Peyer's patch (tissue), 4 donors: ENCODE data around the gene TFF2. TPM values are rescaled to one million over a fixed set of nuclear protein-coding genes. Genes with fewer than 3 reads are reported as not detected.

ENCODE experiments used
- DNase-seq, 3 donors: peaks; one replicate each; pipeline ENCODE4 v3.0.0-alpha.2; 2017 to 2019
- H3K27ac ChIP-seq, 4 donors: fragments of 200-600 bp; sonication (generic); one replicate each; pipeline ENCODE4 v1.5.1; 2016 to 2019
- H3K27me3 ChIP-seq, 2 donors: fragments of 200-600 bp; sonication (generic); one replicate each; pipeline ENCODE4 v1.5.1; 2019
- H3K36me3 ChIP-seq, 3 donors: fragments of 200-600 bp; sonication (generic); one replicate each; pipeline ENCODE4 v1.5.1; 2016 to 2019
- H3K4me1 ChIP-seq, 4 donors: fragments of 200-600 bp; sonication (generic); one replicate each; pipeline ENCODE4 v1.5.1; 2016 to 2019
- H3K4me3 ChIP-seq, 4 donors: fragments of 200-600 bp; sonication (generic); 1 replicate in 3 of 4; 2 replicates in 1 of 4; pipeline ENCODE4 v1.5.1; 2016 to 2019; ENCODE audit warnings: mild to moderate bottlenecking in 1 of 4
- H3K9me3 ChIP-seq, 4 donors: fragments of 200-600 bp; sonication (generic); one replicate each; pipeline ENCODE4 v1.5.1; 2016 to 2019; ENCODE audit warnings: mild to moderate bottlenecking in 1 of 4
- CTCF ChIP-seq, 6 experiments: fragments of 450-650 bp in 4 of 6; fragments of 200-600 bp in 2 of 6; sonication (generic) in 1 of 6; IDR thresholded peaks; one replicate each; pipeline ENCODE4 v1.5.1; 2017 to 2019; ENCODE audit warnings: antibody characterized with exemption in 6 of 6, mild to moderate bottlenecking in 3 of 6, moderate library complexity in 1 of 6
- POLR2A ChIP-seq, 2 donors: fragments of 450-650 bp; IDR thresholded peaks; one replicate each; pipeline ENCODE4 v1.5.1; 2017; ENCODE audit warnings: antibody characterized with exemption in 2 of 2, mild to moderate bottlenecking in 2 of 2, moderate library complexity in 2 of 2
- total RNA-seq, 4 donors: library from RNA; depleted of rRNA; stranded (reverse); fragments of >200 nt; gene quantifications; one replicate each; pipeline ENCODE4 v1.1.0, GENCODE V29; 2016

Gene TFF2
- total RNA-seq, 4 donors from 2014 or later, result 6.7 TPM; not detected in 3

DNA sequence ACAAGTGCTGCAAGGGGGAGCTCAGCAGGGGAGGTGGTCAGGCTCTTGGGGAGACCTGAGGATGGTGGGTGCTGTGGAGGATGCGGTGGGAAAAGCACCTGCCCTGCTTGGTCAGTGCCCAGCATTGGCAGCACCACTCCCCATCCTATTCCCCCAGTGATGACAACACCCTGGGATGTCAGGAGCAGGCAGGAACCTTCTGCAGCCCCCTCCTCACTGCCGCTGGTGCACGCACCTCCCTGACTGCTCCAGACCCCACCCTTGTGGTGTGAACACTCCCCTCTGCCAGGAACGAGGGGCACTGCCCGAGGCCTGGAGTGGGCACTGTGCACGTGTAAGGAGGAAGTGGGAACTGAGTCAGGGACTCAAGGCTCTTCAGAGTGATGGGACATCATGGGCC, 32.5 kb upstream of the TFF2 start:
- no peak for TF ChIP-seq CTCF (IDR thresholded peaks at IDR 0.05)
- TF ChIP-seq POLR2A (IDR thresholded peaks at IDR 0.05), result no peak
- Histone ChIP-seq H3K27me3 (no peaks in the 10 kb centered on the region), H3K4me3 (no peak overlapping the region), H3K27ac (peak overlapping the region in 1 of 4 donors; percentile 77), H3K4me1 (peaks cover 0 to 16% (median 4%) of the 10 kb centered on the region in 4 donors), H3K36me3 (no peaks in the 10 kb centered on the region), H3K9me3 (peaks cover 0 to 4% (median 0%) of the 10 kb centered on the region in 4 donors)
- peak in 1 of 3 donors; percentile 47 for DNase-seq

DNA sequence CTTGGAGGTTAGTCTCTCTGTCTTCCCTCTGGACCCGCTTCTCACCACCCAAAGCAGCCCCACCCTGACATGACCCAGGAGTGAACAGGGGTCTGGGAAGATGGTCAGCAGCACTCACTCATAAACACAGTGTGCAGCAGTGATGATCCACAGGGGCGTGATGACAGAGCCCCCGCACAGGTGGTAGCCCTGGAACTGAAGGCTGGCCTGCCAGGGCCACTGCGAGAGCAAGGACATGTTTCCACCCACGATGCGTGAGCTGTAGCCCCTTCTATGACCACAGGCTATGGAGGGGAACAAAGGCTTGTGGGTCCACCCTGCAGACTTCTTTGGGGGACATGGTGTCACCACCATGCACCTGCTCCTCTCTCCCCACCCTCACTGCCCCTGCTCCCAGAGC, 32.1 kb upstream of the TFF2 start:
- H3K4me3 ChIP-seq, result no peak overlapping the region
- no peak overlapping the region for H3K27ac ChIP-seq
- H3K36me3 ChIP-seq, result no peaks in the 10 kb centered on the region
- H3K9me3 ChIP-seq, result peaks cover 0 to 4% (median 0%) of the 10 kb centered on the region in 4 donors
- H3K4me1 ChIP-seq, result peaks cover 0 to 16% (median 4%) of the 10 kb centered on the region in 4 donors
- no peak for DNase-seq
- H3K27me3 ChIP-seq, result no peaks in the 10 kb centered on the region
- TF ChIP-seq POLR2A (IDR thresholded peaks at IDR 0.05) (no peak), CTCF (IDR thresholded peaks at IDR 0.05) (no peak)

GRCh38 chr21:42381347-42381984, 30.7 kb upstream of the TFF2 start:
- no peaks in the 10 kb centered on the region for H3K36me3 ChIP-seq
- no peak overlapping the region for H3K27ac ChIP-seq
- peak in 2 of 3 donors; percentile 75 to 78 for DNase-seq
- H3K4me3 ChIP-seq, result no peak overlapping the region
- H3K4me1 ChIP-seq, result peaks cover 0 to 15% (median 4%) of the 10 kb centered on the region in 4 donors
- TF ChIP-seq POLR2A (IDR thresholded peaks at IDR 0.05) (no peak), CTCF (IDR thresholded peaks at IDR 0.05) (peak in 5 of 6 experiments; percentile 30 to 99 (median 85))
- H3K9me3 ChIP-seq, result peaks cover 0 to 4% (median 0%) of the 10 kb centered on the region in 4 donors
- H3K27me3 ChIP-seq, result no peaks in the 10 kb centered on the region

DNA sequence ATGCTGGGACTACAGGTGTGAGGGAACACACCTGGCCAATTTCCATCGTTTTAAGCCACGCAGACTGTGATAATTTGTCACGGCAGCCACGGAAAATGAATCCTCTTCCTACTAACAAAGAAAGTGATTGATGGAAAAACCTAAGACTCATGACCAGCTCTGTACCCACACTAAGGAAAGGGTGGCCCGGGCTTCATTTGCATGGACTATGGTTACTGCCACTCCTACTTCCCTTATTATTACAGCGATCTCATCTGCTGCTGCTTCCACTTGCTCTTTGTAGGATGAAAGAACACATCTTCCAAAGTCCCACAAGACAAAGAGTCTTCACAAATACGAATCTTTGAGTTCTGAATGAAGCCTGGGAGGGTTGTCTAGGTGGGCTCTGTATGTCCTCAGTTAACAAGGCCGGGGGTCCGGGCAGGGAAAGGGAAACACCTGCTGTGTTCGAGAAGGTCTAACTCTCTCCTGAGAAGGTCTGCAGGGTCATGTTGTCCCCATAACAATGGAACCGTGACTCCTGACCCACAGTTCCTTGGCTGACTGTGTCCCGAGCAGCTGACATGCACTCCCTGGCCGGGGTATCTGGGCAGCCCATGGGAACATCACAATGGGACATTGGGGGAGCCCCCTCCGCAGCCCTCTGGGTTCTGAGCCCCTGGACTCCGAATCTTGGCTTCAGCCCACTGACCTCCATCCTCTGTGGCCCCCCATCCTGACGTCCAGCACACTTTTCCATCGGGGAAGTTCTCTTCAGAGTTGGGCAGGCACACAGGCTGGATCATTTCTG, 28.8 kb upstream of the TFF2 start:
- TF ChIP-seq CTCF (IDR thresholded peaks at IDR 0.05), result no peak
- peaks cover 0 to 4% (median 0%) of the 10 kb centered on the region in 4 donors for H3K9me3 ChIP-seq
- H3K4me1 ChIP-seq, result peaks cover 0 to 8% (median 3%) of the 10 kb centered on the region in 4 donors
- no peaks in the 10 kb centered on the region for H3K27me3 ChIP-seq
- no peak overlapping the region for H3K27ac ChIP-seq
- no peak overlapping the region for H3K4me3 ChIP-seq
- peak; percentile 40 to 51 (median 49) for DNase-seq
- H3K36me3 ChIP-seq, result no peaks in the 10 kb centered on the region

- no peak overlapping the region for H3K27ac ChIP-seq
- H3K9me3 ChIP-seq, result peaks cover 0 to 4% (median 0%) of the 10 kb centered on the region in 4 donors
- no peaks in the 10 kb centered on the region for H3K27me3 ChIP-seq
- DNase-seq, result peak in 1 of 3 donors; percentile 4
- H3K4me1 ChIP-seq, result peaks cover 0 to 8% (median 0%) of the 10 kb centered on the region in 4 donors
- no peak overlapping the region for H3K4me3 ChIP-seq
- no peaks in the 10 kb centered on the region for H3K36me3 ChIP-seq
- TF ChIP-seq CTCF (IDR thresholded peaks at IDR 0.05) (no peak), POLR2A (IDR thresholded peaks at IDR 0.05) (no peak)
These were observed 27.6 kb upstream of the TFF2 start for GRCh38 chr21:42378418-42378817.
